GM12872 (cell line): Measurements from ENCODE around the gene MYO5C.

Experiments used
- TF ChIP-seq, protein P1 (sequence below): IDR thresholded peaks from 3 replicates; pipeline ENCODE4 v1.5.1; 2011; ENCODE audit warnings: low read depth, mild to moderate bottlenecking, low read length, moderate library complexity; ENCODE audit not compliant: insufficient read depth

The MYO5C gene

DNA sequence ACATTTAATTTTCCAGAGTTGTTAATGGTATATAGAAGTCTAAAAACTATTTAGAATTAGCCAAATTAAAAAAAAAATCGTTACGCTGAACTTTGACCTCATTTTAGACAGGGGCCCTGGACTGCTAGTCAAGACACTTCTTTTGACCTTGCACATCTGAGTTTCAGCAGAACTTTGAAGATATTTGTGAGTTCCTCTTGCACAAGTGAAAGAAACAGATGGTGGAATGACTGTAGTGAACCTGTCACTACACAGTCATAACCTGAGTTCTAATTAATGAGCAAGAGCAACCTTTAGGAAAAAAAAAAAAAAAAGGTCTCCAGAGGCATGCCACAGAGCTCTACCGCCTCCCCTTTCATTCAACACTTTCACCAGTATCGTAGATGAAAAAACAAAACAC is 5.3 kb downstream of the MYO5C start:
- TF ChIP-seq, protein P1, sequence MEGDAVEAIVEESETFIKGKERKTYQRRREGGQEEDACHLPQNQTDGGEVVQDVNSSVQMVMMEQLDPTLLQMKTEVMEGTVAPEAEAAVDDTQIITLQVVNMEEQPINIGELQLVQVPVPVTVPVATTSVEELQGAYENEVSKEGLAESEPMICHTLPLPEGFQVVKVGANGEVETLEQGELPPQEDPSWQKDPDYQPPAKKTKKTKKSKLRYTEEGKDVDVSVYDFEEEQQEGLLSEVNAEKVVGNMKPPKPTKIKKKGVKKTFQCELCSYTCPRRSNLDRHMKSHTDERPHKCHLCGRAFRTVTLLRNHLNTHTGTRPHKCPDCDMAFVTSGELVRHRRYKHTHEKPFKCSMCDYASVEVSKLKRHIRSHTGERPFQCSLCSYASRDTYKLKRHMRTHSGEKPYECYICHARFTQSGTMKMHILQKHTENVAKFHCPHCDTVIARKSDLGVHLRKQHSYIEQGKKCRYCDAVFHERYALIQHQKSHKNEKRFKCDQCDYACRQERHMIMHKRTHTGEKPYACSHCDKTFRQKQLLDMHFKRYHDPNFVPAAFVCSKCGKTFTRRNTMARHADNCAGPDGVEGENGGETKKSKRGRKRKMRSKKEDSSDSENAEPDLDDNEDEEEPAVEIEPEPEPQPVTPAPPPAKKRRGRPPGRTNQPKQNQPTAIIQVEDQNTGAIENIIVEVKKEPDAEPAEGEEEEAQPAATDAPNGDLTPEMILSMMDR, result no peak

DNA sequence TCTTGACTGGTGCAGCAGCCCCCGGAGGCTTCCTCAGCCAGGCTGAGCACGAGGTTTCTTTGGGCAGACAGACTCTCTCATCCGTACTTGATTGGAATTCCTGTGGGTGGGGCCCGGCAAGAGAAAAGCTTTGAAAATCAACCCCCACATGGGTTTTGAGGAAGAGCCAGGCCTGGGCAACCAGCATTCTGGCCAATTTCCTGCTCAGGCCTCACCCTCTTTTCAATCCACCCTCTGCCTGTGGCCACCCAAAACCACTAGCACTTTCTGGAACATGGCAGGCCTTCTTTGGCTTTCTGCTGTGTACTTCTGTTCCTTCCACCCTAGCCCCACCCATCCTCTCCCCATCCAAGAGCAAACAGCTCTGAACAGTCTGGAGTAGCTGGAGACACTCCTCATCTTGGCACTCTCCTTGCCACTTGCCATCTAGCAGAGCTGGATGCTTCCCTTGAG is 5.9 kb downstream of the MYO5C start:
- TF ChIP-seq, protein P1, result no peak

DNA sequence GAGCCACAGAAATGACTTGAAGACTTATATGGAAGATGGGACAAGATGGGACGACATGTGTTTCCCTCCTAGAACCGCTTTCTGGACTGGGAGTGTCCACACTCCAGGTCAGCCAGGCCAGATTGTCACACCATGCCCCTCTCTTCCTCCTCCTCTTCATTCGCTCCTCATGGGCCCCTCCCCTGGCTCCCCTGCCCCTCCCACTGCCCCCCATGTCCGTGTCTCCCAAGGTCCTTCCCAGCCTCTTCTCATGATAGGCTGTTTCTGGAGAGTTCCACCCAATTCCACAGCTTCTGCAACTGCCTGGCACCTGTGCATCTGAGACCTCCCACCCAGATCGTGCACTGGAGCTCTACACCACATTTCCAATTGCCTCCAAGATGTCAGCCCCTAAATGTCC is 6.6 kb downstream of the MYO5C start:
- TF ChIP-seq, protein P1, result no peak

DNA sequence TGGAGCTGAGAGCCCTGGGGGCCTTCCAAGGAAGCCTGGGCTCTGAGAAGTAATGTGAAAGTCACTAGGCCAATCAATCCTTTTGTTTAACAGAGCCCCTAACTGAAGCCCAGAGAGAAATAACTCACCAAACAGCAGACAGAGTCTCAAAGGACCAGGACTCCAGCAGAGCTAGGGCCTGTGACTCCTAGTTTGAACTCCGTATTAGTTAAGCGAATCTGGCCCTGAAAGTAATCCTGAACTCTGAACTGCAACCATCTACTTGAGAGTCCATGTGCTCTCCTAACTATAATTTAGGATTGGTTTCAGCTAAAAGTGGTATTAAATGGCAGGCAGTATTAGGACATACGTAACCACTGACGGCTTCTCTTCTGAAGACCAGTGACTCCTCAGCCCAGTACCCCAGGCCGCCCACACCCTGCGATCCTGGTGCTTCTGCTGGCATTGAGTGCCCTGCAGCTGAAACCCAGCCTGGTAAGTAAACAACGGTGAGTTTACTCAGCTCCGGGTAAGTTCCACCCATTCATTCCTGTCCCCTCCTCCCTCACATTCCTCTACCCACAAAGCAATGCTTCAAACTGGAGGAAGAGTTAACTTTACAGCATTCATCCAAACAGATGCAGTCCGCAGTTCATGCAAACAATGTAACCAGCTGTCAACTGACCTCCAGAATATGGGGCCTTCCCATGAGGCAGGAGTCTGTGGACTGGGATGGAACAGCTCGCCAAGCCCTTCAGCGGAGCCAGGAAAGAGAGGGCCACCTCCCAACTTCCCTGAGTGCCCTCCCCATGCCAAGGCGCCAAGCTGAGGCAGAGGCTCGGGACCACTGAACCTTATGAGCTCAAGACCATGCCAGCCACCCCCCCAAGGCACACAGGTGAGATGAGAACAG is 7.3 kb downstream of the MYO5C start:
- TF ChIP-seq, protein P1, result no peak

DNA sequence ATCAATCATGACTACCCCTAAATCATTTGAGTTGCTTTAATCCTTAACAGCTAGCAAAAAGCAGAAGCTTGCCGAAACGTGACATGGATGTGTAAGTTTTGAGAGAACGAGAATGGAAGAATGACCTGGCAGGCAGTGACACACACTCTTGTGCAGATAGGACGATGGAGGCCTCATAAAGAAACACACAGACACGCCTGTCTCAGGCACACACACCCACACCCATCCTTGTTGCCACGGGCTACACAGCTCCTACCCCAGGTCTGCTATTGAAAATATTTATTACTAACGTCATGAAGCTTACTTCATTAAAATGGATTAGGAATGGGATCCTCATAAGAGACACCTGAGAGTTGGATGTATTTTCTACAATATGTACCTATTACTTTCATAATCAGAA is 8.5 kb downstream of the MYO5C start:
- TF ChIP-seq, protein P1, result no peak

DNA sequence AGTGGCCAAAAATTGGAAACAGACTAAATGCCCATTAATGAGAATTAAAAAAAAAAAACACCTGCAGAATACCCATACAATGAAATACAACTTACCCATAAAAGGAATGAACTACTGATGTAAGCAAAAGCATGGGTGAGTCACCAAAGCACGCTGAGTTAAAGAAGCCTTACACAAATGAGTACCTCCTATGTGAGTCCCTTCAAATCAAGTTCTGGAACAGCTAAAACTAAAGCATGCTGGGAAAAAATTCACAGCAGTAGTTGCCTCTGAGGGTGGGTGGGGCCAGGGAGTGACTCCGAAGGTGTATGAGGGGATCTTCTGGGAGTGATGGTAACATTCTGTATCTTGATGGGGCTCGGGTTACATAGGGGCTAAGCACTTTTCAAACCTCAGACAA is 11.4 kb downstream of the MYO5C start:
- TF ChIP-seq, protein P1, result no peak

DNA sequence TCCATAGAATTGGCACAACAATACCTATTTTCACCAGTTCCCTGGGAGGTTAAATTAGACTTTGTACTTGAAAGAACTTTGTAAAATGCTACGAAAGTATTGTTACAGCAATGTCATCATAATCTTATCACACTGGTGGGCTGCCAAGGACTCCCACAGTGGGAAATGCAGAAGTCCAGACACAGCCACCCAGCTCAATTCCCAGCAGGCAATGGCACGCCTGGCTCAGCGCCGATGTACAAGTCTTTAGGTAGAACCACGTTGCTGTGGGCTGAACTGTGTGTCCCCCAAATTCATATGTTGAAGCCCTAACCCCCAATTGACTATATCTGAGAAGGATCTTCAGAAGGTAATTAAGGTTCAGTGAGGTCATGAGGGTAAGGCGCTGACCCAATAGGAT is 12.3 kb downstream of the MYO5C start:
- TF ChIP-seq, protein P1, result no peak
